Measurements from ENCODE around the gene EPB41L4A.

The EPB41L4A gene

GRCh38 chr5:112201141-112201540 is 217.9 kb downstream of the EPB41L4A start:
- no peak for DNase-seq

GRCh38 chr5:112200131-112200530 is 218.9 kb downstream of the EPB41L4A start:
- DNase-seq = no peak

GRCh38 chr5:112196584-112196983 is 222.5 kb downstream of the EPB41L4A start:
- no peak for DNase-seq

GRCh38 chr5:112195924-112196323 is 223.2 kb downstream of the EPB41L4A start:
- DNase-seq = no peak

- no peak for DNase-seq
Measured at GRCh38 chr5:112192866-112193265, 226.2 kb downstream of the EPB41L4A start.

GRCh38 chr5:112192072-112192471 is 227.0 kb downstream of the EPB41L4A start:
- DNase-seq = no peak

GRCh38 chr5:112189391-112189790 is 229.7 kb downstream of the EPB41L4A start:
- no peak for DNase-seq

GRCh38 chr5:112186401-112186990 is 232.6 kb downstream of the EPB41L4A start:
- DNase-seq = no peak

GRCh38 chr5:112183874-112184273 is 235.2 kb downstream of the EPB41L4A start:
- no peak for DNase-seq

- no peak for DNase-seq
Measured at GRCh38 chr5:112183103-112183711, 235.9 kb downstream of the EPB41L4A start.

GRCh38 chr5:112179290-112179689 is 239.8 kb downstream of the EPB41L4A start:
- DNase-seq = no peak

- peak; percentile 48 for DNase-seq
Measured at GRCh38 chr5:112174959-112175594, 244.0 kb downstream of the EPB41L4A start.

GRCh38 chr5:112165897-112166737 is 253.0 kb downstream of the EPB41L4A start:
- no peak for DNase-seq

- DNase-seq = no peak
Measured at GRCh38 chr5:112165399-112165798, 253.7 kb downstream of the EPB41L4A start.

- no peak for DNase-seq
Measured at GRCh38 chr5:112163435-112163834, 255.6 kb downstream of the EPB41L4A start.

GRCh38 chr5:112161392-112161748 is 257.7 kb downstream of the EPB41L4A start:
- no peak for DNase-seq

- DNase-seq = peak; percentile 86
Measured at GRCh38 chr5:112160652-112161391, 258.3 kb downstream of the EPB41L4A start.

GRCh38 chr5:112159435-112159834 is 259.6 kb downstream of the EPB41L4A start:
- no peak for DNase-seq

GRCh38 chr5:112156211-112156610 is 262.9 kb downstream of the EPB41L4A start:
- no peak for DNase-seq

- DNase-seq = no peak
Measured at GRCh38 chr5:112154940-112155686, 264.0 kb downstream of the EPB41L4A start.

GRCh38 chr5:112149727-112150126 is 269.4 kb downstream of the EPB41L4A start:
- DNase-seq = no peak
